Daoy (cell line): ENCODE data around the gene TUG1. TPM values are rescaled to one million over a fixed set of nuclear protein-coding genes. Genes with fewer than 3 reads are reported as not detected.
A peak's percentile ranks its signal among the peaks of the same experiment; 100 is the strongest.

Source experiments
- DNase-seq: peaks from one replicate; pipeline ENCODE4 v3.0.0-alpha.2; 2015; ENCODE audit warnings: low read depth
- total RNA-seq: library from RNA; depleted of rRNA; stranded (reverse); fragments of >200 nt; shearing (Covaris generic); gene quantifications from 2 replicates; pipeline ENCODE4 v1.2.3, GENCODE V29; 2014

Gene TUG1
- total RNA-seq, 1 experiment from 2014 or later, result 37.0 TPM

DNA sequence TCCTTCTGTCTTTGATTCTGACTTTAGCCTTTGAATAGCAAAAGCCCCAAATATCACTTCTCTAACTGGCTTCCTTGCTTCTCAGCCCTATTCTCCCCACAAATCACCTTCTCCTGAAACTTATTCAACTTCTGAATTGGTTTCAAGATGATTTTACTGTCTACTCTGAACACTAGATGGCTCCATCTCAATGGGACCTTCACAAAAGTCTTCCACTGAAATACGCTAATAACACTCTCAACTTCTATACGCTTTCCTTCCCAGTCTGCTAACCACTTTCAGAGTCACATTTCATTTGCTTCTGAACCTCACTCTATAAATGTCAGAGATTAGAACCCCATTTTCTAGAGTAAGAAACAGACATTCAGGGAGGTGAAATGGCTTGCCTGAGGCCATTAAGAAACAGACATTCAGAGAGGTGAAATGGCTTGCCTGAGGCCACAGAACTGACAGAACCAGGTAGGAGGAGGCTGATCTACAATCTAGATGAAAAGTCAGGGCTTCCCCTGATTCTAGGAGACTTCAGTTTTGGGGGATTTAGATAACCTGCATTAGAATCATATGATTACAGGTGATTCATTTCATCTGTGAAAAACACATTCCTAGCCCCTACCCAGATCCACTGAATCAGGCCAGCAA is 21.1 kb upstream of the TUG1 start:
- no peak for DNase-seq

DNA sequence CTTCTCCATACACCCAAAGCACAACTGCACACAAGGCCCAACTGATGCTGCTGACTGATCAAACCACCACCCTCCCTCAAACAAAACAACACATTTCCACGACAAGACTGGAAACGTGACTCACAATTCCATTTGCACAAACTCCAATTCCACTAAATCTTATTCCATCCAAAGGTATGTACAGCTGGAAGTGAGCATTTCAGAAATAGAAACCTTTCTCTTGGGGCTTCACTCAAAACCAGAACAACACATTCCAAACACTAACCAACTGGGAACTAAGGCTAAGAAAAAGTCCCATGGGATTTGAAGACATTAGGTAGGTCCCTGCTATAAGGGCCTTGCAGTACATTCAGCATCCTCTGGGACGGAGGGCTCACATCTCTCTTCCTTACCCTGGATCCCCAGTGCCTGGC is 20.1 kb upstream of the TUG1 start:
- no peak for DNase-seq

- no peak for DNase-seq
Measured at GRCh38 chr22:30949934-30950660, 19.0 kb upstream of the TUG1 start.

DNA sequence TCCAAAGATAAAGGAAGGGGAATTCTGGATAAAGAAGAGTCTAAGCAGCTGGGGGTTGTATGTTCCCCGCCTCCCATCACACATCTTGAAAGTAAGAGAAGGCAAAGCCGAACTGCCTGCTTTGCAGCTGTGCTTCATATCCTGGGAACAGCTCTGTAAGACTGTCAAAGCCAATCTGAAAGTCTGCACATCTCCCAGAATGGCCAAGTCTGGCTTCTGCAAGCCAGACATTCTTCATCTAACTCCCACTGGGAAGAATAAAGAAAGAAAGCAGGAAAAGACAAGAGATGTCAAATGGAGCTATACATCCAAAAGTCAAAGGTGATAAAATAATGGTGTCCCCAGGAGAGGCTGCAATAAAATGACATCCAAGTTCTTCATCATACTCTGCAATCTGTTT is 15.9 kb upstream of the TUG1 start:
- DNase-seq, result no peak

- DNase-seq, result no peak
Measured at GRCh38 chr22:30955153-30955552, 13.9 kb upstream of the TUG1 start.

GRCh38 chr22:30964858-30965257 is 4.2 kb upstream of the TUG1 start:
- no peak for DNase-seq

DNA sequence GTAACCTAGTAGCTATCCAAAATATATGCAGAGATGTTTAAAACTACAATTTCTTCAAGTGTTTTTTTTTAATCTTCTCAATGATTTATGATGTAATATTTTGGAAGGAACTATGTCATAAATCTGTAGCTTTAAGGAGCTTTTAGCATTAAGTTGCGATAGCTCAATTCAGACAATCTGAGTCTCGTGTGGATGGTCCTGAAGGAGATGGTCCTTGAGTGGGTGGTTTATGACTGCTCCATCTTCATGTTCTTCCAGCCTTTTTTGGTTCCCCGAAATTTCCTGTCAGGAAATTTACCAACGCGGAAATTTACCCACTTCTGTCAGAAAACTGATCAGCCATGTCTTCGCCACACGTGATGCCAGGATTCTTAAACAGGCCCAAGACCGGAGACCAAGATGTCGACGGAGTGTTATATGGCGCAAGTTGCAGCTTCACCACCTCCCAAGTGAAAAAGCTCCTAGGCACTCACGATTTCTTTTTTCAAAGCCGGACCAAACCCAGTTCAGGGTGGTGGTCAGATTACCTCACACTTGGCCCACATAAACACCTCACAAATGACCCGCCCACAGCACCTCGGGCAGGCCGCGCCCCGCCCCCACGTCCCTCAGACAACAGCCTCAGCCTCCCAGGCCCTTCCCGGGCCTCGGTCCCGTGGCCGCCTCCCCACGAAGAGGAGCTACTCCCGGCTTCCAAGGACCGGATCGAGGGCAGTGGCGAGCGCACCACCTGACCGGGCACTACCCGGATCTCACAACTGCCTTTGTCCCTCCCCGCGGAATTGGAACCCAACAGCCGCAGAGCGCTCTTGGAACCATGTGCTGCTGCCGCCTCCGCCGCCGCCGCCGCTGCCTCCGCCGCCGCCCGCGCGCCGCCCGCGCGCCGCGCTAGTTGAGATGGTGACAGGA is 796 bp upstream of the TUG1 start, which contains the start of gene MORC2:
Gene MORC2 (minus strand): TSS at position 760 of the 909 bp plus-strand sequence. CDS start 885 bp downstream, outside the sequence.
- peak; percentile 57 for DNase-seq

DNA sequence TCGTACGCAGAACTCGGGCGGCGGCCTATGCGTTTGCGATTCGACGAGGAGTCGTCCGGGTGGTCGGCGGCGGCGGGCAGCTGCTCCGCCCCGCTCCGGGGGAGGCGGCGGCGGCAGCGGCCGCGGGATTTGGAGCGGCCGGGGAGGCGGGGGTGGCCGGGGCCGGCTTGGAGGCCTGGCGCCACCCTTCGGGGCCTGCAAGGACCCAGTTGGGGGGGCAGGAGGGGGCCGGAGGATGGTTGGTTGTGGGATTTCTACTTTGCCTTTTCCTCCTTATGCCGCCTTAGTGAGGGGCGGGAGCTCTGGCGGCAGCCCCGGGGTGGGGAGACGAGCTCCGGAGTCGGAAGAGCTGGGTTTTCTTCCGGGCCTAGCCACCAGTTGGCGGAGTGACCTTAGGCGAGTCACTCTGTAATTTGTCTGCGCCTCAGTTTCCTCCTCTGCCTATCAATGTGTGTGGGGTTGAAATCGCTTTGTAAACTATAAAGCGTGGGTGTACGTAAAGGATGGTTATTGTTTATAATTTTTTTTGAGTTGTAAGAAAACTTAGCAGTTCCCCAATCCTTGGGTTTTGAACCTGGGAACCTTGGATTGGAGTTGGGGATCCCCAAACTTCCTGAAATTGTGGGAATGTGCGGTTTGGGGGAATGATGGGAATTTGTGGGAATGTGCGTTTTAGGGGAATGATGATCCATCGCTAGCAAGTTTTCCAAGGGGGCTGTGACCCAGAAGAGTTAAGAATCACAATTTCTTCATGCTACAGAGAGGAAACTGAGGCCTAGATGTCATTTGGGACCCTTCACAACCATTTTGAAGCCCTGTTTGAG is 679 bp downstream of the TUG1 start:
- DNase-seq, result peak; percentile 30

GRCh38 chr22:30970356-30970746 is 1.3 kb downstream of the TUG1 start:
- DNase-seq, result no peak

DNA sequence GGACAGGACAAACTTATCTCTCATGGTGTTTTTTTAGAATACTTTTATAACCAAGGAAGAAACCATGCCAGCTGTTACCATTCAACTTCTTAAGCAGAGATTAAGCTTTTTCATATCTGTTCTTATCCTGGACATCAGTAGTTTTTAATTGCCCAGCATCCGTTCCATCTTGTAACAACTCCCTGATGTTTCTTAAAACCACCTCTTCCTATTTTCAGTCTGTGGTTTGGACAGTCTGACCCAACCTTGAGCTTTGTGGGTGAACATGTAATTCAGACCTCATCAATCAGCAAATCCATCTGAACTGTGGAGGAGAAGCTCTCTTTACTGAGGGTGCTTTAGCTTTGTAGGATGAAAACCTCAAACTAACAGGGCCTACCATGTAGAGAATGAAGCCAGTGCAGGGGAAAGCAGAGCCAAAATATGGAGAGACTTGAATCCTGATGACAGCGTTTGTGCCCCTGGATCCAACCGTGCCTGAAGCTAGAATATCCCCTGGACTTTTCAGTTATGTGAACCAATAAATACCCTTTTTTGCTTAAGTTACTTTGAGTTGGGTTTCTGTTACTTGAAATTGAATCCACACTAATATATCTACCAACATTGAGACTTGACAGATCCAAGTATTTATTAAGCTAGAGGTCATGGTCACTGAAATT is 9.4 kb downstream of the TUG1 start:
- DNase-seq, result no peak

DNA sequence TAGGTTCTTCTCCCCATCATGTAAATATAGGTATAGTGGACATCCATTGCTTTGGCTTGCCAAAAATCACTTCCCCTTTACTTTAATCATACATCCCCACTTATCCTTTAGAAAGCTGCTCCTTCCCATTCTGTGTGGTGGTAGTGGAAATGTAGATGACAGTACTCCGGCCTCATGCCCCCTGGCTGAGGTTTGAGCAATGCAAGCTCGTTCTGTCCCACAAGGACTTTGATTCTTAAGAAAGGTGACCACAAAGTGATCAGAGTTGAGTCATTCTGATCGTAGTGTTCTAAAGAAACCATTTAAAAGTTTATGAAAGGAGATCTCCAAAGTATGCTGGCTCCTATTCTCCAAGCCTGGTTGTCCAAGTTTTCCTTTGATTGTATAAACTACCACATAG is 10.9 kb downstream of the TUG1 start:
- no peak for DNase-seq

- DNase-seq, result no peak
Measured at GRCh38 chr22:30982512-30982911, 13.4 kb downstream of the TUG1 start.

- no peak for DNase-seq
Measured at GRCh38 chr22:30984317-30984716, 15.3 kb downstream of the TUG1 start.

GRCh38 chr22:30985561-30986208 is 16.6 kb downstream of the TUG1 start:
- DNase-seq, result no peak

GRCh38 chr22:30989474-30989873 is 20.4 kb downstream of the TUG1 start:
- DNase-seq, result no peak

DNA sequence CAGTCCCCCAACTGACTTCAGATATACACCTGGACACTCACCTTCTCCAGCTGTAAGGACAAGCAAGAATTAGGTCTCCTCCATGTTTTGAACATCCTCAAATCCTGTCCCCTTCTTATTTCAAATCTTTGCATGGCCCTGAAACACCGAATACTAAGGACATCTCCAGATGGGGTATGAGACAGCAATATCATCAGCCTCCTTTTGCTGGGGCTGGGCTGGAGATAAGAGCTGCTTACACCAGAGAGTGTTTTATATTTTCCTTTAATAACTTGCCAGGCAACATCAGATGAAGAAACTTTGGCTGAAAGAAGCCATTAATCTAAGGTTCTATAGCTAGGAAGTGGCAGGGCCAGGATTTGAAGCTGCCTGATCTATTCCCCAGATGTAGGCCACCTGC is 21.6 kb downstream of the TUG1 start:
- no peak for DNase-seq

- DNase-seq, result no peak
Measured at GRCh38 chr22:30992565-30992964, 23.5 kb downstream of the TUG1 start.

- DNase-seq, result no peak
Measured at GRCh38 chr22:30994960-30995359, 25.9 kb downstream of the TUG1 start.

- DNase-seq, result no peak
Measured at GRCh38 chr22:30996462-30996861, 27.4 kb downstream of the TUG1 start.

DNA sequence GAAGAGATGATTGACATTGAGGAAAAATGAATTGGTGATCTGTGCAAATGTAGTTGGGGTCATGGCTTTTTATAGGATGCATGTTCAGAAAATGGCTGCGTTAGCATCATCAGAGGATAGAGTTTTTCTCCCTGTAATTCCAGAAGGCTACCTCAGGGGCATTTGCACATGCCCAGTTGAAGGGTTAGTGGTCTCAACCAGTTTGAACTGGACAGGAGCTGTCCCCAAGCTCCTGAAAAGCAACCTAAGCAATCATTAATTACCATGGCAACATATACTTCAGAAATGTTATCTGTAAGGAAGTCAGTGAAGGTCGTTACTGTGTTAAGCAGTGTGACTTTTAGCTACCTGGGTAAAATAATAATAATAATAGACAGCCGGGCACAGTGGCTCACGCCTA is 29.3 kb downstream of the TUG1 start:
- no peak for DNase-seq
